IMR-90 (cell line): Measurements from ENCODE around the gene HIRA. TPM values are rescaled to one million over a fixed set of nuclear protein-coding genes. Genes with fewer than 3 reads are reported as not detected.

ENCODE experiments used
- ATAC-seq: fragments of 200-7000 bp; cut with Tn5 transposase; 2 replicates; pipeline ENCODE4 v1.9.1; 2020; ENCODE audit warnings: low read depth, mild to moderate bottlenecking, moderate library complexity
- BruUV-seq: library from RNA; stranded (reverse); fragments of 400-500 nt; replicated peaks from 2 replicates; lab custom pipeline; 2021; lab: Mats Ljungman, UMichigan
- CTCF ChIA-PET: fragments of 300-600 bp; formaldehyde crosslinking; extraction: SDS; loops from one replicate; lab custom pipeline; 2021; ENCODE audit warnings: antibody characterized with exemption; lab: Yijun Ruan, JAX
- POLR2A ChIA-PET: fragments of 300-600 bp; sonication (Branson Sonifier 250); formaldehyde crosslinking; loops from one replicate; lab custom pipeline; 2022; ENCODE audit warnings: antibody characterized with exemption; ENCODE audit not compliant: unreplicated experiment; lab: Charles Lee
- DNase-seq: peaks from one replicate; pipeline ENCODE4 v3.0.0; 2013
- H2AFZ ChIP-seq: replicated peaks from 2 replicates; pipeline ENCODE3; 2013; ENCODE audit warnings: low read length, mild to moderate bottlenecking; ENCODE audit not compliant: poor library complexity
- H2AK5ac ChIP-seq: 2 replicates; pipeline ENCODE4 v1.6.1; 2013; ENCODE audit warnings: low read depth, low read length, inconsistent platforms
- H2AK9ac ChIP-seq: replicated peaks from 2 replicates; pipeline ENCODE3; 2013; ENCODE audit warnings: mild to moderate bottlenecking, low read depth, low read length, moderate library complexity; ENCODE audit not compliant: poor library complexity
- H2BK120ac ChIP-seq: 2 replicates; pipeline ENCODE4 v1.6.1; 2013; ENCODE audit warnings: low read depth, low read length, inconsistent platforms
- H2BK15ac ChIP-seq: 3 replicates; pipeline ENCODE4 v1.6.1; 2013; ENCODE audit warnings: low read depth, low read length, inconsistent platforms
- H2BK20ac ChIP-seq: 2 replicates; pipeline ENCODE4 v1.6.1; 2013; ENCODE audit warnings: low read depth, mild to moderate bottlenecking, inconsistent platforms, low read length, moderate library complexity
- H2BK5ac ChIP-seq: 2 replicates; pipeline ENCODE4 v1.6.1; 2013; ENCODE audit warnings: mild to moderate bottlenecking, low read depth, low read length, inconsistent platforms; ENCODE audit not compliant: poor library complexity, severe bottlenecking
- H3K14ac ChIP-seq: replicated peaks from 2 replicates; pipeline ENCODE4 v1.6.1; 2013; ENCODE audit warnings: low read depth, low read length, inconsistent platforms
- H3K18ac ChIP-seq: 2 replicates; pipeline ENCODE4 v1.6.1; 2013; ENCODE audit warnings: low read depth, low read length, control low read depth
- H3K23ac ChIP-seq: 2 replicates; pipeline ENCODE4 v1.6.1; 2013; ENCODE audit warnings: low read depth, low read length, inconsistent platforms
- H3K27ac ChIP-seq: 2 replicates; pipeline ENCODE4 v1.5.1; 2013; ENCODE audit warnings: mild to moderate bottlenecking, control low read depth, low read length; ENCODE audit not compliant: insufficient read depth
- H3K27me3 ChIP-seq: 2 replicates; pipeline ENCODE4 v1.6.1; 2013; ENCODE audit warnings: low read length; ENCODE audit not compliant: control insufficient read depth, insufficient read depth
- H3K36me3 ChIP-seq: 2 replicates; pipeline ENCODE4 v1.6.1; 2013; ENCODE audit warnings: low read length, mixed read lengths; ENCODE audit not compliant: control insufficient read depth, insufficient read depth
- H3K4ac ChIP-seq: 2 replicates; pipeline ENCODE4 v1.6.1; 2013; ENCODE audit warnings: low read depth, low read length, inconsistent platforms
- H3K4me1 ChIP-seq: 2 replicates; pipeline ENCODE4 v1.6.1; 2013; ENCODE audit warnings: low read length, mixed read lengths; ENCODE audit not compliant: control insufficient read depth, insufficient read depth
- H3K4me2 ChIP-seq: 2 replicates; pipeline ENCODE4 v1.6.1; 2013; ENCODE audit warnings: low read depth, mild to moderate bottlenecking, control low read depth, low read length, moderate library complexity
- H3K4me3 ChIP-seq: 2 replicates; pipeline ENCODE4 v1.5.1; 2013; ENCODE audit warnings: low read depth, mild to moderate bottlenecking, control low read depth, low read length, moderate library complexity; ENCODE audit not compliant: insufficient read depth
- H3K56ac ChIP-seq: 2 replicates; pipeline ENCODE4 v1.6.1; 2013; ENCODE audit warnings: low read length, inconsistent platforms; ENCODE audit not compliant: insufficient read depth; ENCODE audit errors: extremely low read depth
- H3K79me1 ChIP-seq, 2 experiments: 2 replicates each; pipeline ENCODE4 v1.6.1; 2013; ENCODE audit warnings: low read length in 2 of 2, inconsistent platforms in 1 of 2, low read depth in 1 of 2
- H3K9ac ChIP-seq: 2 replicates; pipeline ENCODE4 v1.6.1; 2013; ENCODE audit warnings: low read depth, low read length, control low read depth
- H3K9me1 ChIP-seq: 2 replicates; pipeline ENCODE4 v1.6.1; 2013; ENCODE audit warnings: low read length, inconsistent platforms; ENCODE audit not compliant: insufficient read depth
- H3K9me3 ChIP-seq: 2 replicates; pipeline ENCODE4 v1.6.1; 2013; ENCODE audit warnings: low read length; ENCODE audit not compliant: control insufficient read depth, insufficient read depth
- H4K20me1 ChIP-seq: 2 replicates; pipeline ENCODE4 v1.6.1; 2013; ENCODE audit warnings: low read length, inconsistent platforms; ENCODE audit not compliant: insufficient read depth
- H4K5ac ChIP-seq: 2 replicates; pipeline ENCODE4 v1.6.1; 2013; ENCODE audit warnings: mild to moderate bottlenecking, low read depth, low read length, control low read depth
- H4K8ac ChIP-seq, 2 experiments: 2 replicates each; pipeline ENCODE4 v1.6.1; 2013; ENCODE audit warnings: low read depth in 2 of 2, low read length in 2 of 2, control low read depth in 1 of 2, inconsistent platforms in 1 of 2
- H4K91ac ChIP-seq: 2 replicates; pipeline ENCODE4 v1.6.1; 2013; ENCODE audit warnings: low read depth, low read length, inconsistent platforms; ENCODE audit not compliant: insufficient read depth
- BHLHE40 ChIP-seq: fragments of 150-350 bp; IDR thresholded peaks from 2 replicates; pipeline ENCODE4 v1.6.1; 2016; ENCODE audit warnings: mild to moderate bottlenecking, low read depth, low read length
- CEBPB ChIP-seq: IDR thresholded peaks from 2 replicates; pipeline ENCODE4 v1.6.1; 2012; ENCODE audit warnings: low read depth, low read length, improper control_type of control experiment
- CTCF ChIP-seq: conservative IDR thresholded peaks from 2 replicates; pipeline ENCODE4 v1.5.1; 2012; ENCODE audit warnings: mild to moderate bottlenecking, low read depth, low read length, improper control_type of control experiment
- FOS ChIP-seq: fragments of 150-350 bp; IDR thresholded peaks from 2 replicates; pipeline ENCODE4 v1.6.1; 2016; ENCODE audit warnings: low read depth, low read length
- MXI1 ChIP-seq: IDR thresholded peaks from 2 replicates; pipeline ENCODE4 v1.6.1; 2012; ENCODE audit warnings: low read depth, mild to moderate bottlenecking, low read length, moderate library complexity, borderline replicate concordance
- NFE2L2 ChIP-seq: fragments of 150-350 bp; IDR thresholded peaks from 2 replicates; pipeline ENCODE4 v1.6.1; 2016; ENCODE audit warnings: low read depth, mild to moderate bottlenecking, low read length
- POLR2A ChIP-seq: IDR thresholded peaks from 2 replicates; pipeline ENCODE4 v1.6.1; 2012; ENCODE audit warnings: mild to moderate bottlenecking, low read depth, low read length
- RCOR1 ChIP-seq: IDR thresholded peaks from 2 replicates; pipeline ENCODE4 v1.6.1; 2012; ENCODE audit warnings: mild to moderate bottlenecking, low read length, improper control_type of control experiment; ENCODE audit not compliant: insufficient replicate concordance
- RFX5 ChIP-seq: IDR thresholded peaks from 2 replicates; pipeline ENCODE4 v1.8.0; 2012; ENCODE audit warnings: low read depth, mild to moderate bottlenecking, low read length, moderate library complexity
- SMC3 ChIP-seq: fragments of 150-350 bp; IDR thresholded peaks from 2 replicates; pipeline ENCODE4 v1.6.1; 2016; ENCODE audit warnings: low read depth, mild to moderate bottlenecking, antibody characterized with exemption, low read length, moderate library complexity
- WGBS, 2 experiments: methylation state at CpG; one replicate each; pipeline versions ENCODE4 v1.1.5 to v1.1.7; 2013; ENCODE audit warnings: missing lambda C conversion rate in 2 of 2; ENCODE audit not compliant: insufficient read length in 1 of 2; ENCODE audit errors: extremely low coverage in 2 of 2; 5-methylcytosine and 5-hydroxymethylcytosine counted together
- dilution Hi-C: fragments of 300-500 bp; cut with HindIII; formaldehyde crosslinking; loops from one replicate; pipeline ENCODE4 v1.14.3; 2018; ENCODE audit warnings: low sequenced_read_pairs; ENCODE audit not compliant: unreplicated experiment
- in situ Hi-C: fragments of 300-500 bp; cut with MboI; formaldehyde crosslinking; loops from 3 replicates; pipeline ENCODE4 v1.14.3; 2019; ENCODE audit warnings: low sequenced_read_pairs, inconsistent platforms, mixed read lengths
- intact Hi-C: fragments of 100-400 bp; cut with micrococcal nuclease; formaldehyde crosslinking; loops from 2 replicates; pipeline ENCODE4 v1.10.0; 2022
- polyA plus RNA-seq, 3 experiments: library from polyadenylated mRNA; depleted of rRNA; stranded (reverse); fragments of >200 nt; gene quantifications; 2 replicates each; pipeline ENCODE4 v1.2.3, GENCODE V29; 2012; ENCODE audit warnings: low replicate concordance in 1 of 3
- total RNA-seq: library from RNA; depleted of rRNA; stranded (reverse); fragments of >200 nt; gene quantifications from 2 replicates; pipeline ENCODE4 v1.2.3, GENCODE V29; 2012
- TF ChIP-seq, protein P1 (sequence below): fragments of 150-350 bp; IDR thresholded peaks from 2 replicates; pipeline ENCODE4 v1.6.1; 2016; ENCODE audit warnings: low read depth, mild to moderate bottlenecking, low read length, moderate library complexity, borderline replicate concordance

The HIRA gene
- total and polyA plus RNA-seq, 2 of the 4 experiments (the other 2 are of a cell fraction), result 14.5 to 24.2 TPM

DNA sequence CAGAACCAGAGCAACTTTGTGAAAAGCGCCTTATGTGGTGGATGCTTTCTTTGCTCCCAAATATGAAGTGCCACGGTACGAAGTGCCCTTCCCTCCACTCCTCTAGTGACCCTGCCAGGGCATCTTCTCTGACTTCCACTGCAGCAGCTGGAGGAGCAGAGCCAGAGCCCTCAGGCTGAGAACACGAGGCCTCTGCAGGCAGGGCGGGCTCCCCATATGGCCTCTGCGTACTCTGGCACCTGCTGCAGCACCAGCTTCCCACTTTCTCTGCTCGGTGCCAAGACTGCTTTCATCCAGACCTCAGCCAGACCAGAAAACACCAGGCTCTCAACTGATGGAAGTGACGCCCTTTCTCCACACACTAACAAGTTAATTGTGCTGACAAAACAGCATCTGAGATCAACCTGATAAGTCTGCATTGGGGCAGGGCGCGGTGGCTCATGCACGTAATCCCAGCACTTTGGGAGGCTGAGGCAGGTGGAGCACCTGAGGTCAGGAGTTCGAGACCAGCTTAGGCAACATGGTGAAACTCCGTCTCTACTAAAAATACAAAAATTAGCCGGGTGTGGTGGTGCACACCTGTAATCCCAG, 34.7 kb upstream of the HIRA start (continued):
- TF ChIP-seq MXI1 (no peak), POLR2A (no peak), BHLHE40 (no peak), CEBPB (no peak), FOS (no peak), RCOR1 (no peak)

- Histone ChIP-seq H3K79me1 (peaks cover 9 to 38% of the 10 kb centered on the region in 2 experiments), H4K5ac (no peak overlapping the region), H3K27me3 (no peaks in the 10 kb centered on the region), H2BK15ac (no peak overlapping the region), H3K23ac (no peak overlapping the region), H4K20me1 (peaks cover 28% of the 10 kb centered on the region), H3K18ac (no peak overlapping the region), H4K91ac (no peak overlapping the region), H2AK5ac (no peak overlapping the region), H3K4me2 (no peak overlapping the region), H2AFZ (no peak overlapping the region), H3K56ac (no peak overlapping the region), H4K8ac (no peak overlapping the region), H2BK5ac (no peak overlapping the region), H2AK9ac (no peak overlapping the region), H3K9me3 (no peaks in the 10 kb centered on the region), H3K14ac (no peak overlapping the region), H3K4me1 (peaks cover 8% of the 10 kb centered on the region; the same call in 1 of the 2 replicates), H2BK20ac (no peak overlapping the region), H3K27ac (no peak overlapping the region), H3K36me3 (peaks cover 55% of the 10 kb centered on the region), H3K4me3 (no peak overlapping the region), H3K9me1 (peaks cover 14% of the 10 kb centered on the region), H3K4ac (no peak overlapping the region), H2BK120ac (no peak overlapping the region), H3K9ac (no peak overlapping the region)
- POLR2A ChIA-PET, result interaction anchor here (0.7 kb wide), 1 partner anchor 9 kb away, joined by 3 read pairs; no protein-coding TSS in a partner anchor
- CTCF ChIA-PET, result interaction anchor here (1.5 kb wide), 1 partner anchor 9 kb away, joined by 4 read pairs; no protein-coding TSS in a partner anchor
- intact Hi-C loops, result no loop called here
- BruUV-seq, result no TSS peak
- WGBS, 2 experiments, result 33% methylated on average over 1 of the region's 4 CpGs; no CpG with 5 or more reads in 1 of the 2 experiments
- no peak for ATAC-seq
- no peak for DNase-seq
- dilution Hi-C loops, result no loop called here
- in situ Hi-C loops, result no loop called here
- TF ChIP-seq BHLHE40, result no peak
- TF ChIP-seq, protein P1, sequence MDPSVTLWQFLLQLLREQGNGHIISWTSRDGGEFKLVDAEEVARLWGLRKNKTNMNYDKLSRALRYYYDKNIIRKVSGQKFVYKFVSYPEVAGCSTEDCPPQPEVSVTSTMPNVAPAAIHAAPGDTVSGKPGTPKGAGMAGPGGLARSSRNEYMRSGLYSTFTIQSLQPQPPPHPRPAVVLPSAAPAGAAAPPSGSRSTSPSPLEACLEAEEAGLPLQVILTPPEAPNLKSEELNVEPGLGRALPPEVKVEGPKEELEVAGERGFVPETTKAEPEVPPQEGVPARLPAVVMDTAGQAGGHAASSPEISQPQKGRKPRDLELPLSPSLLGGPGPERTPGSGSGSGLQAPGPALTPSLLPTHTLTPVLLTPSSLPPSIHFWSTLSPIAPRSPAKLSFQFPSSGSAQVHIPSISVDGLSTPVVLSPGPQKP, result no peak
- TF ChIP-seq RFX5, result no peak
- no peak for TF ChIP-seq SMC3
- no peak for TF ChIP-seq CEBPB
- no peak for TF ChIP-seq NFE2L2
- TF ChIP-seq FOS, result no peak
- TF ChIP-seq CTCF, result no peak
Observed at GRCh38 chr22:19464975-19465374, 33.4 kb upstream of the HIRA start.
